DMS53 treated with DMSO at 0.1 percent for 48 hours (cell line): ENCODE data around the gene OR2H2.

Experiments
- DNase-seq: peaks from one replicate; lab custom pipeline; 2025; ENCODE audit not compliant: unreplicated experiment; lab: John Stamatoyannopoulos, UW

The OR2H2 gene

GRCh38 chr6:29584821-29585220 lies at the start of gene OR2H2:
OR2H2 (plus strand) TSS chr6:29585121; CDS start chr6:29587945, 2,824 bp downstream.
- no peak for DNase-seq

GRCh38 chr6:29537714-29538403 lies 47.1 kb upstream of the OR2H2 start:
- no peak for DNase-seq

- no peak for DNase-seq
These were observed 37.3 kb upstream of the OR2H2 start for GRCh38 chr6:29547573-29547972.

- no peak for DNase-seq
These were observed 32.3 kb upstream of the OR2H2 start for GRCh38 chr6:29552512-29553051.

GRCh38 chr6:29553268-29554057 lies 31.5 kb upstream of the OR2H2 start:
- no peak for DNase-seq

GRCh38 chr6:29554764-29555163 lies 30.2 kb upstream of the OR2H2 start:
- DNase-seq, result no peak

- no peak for DNase-seq
These were observed 27.6 kb upstream of the OR2H2 start for GRCh38 chr6:29557320-29557719.

GRCh38 chr6:29558439-29559079 lies 26.4 kb upstream of the OR2H2 start:
- no peak for DNase-seq

- peak; percentile 9 for DNase-seq
These were observed 25.2 kb upstream of the OR2H2 start, which contains the start of gene UBD for GRCh38 chr6:29559524-29560287. UBD (minus strand) TSS chr6:29559732; CDS start chr6:29559701, 31 bp downstream.

- DNase-seq, result no peak
These were observed 23.8 kb upstream of the OR2H2 start for GRCh38 chr6:29561091-29561490.

GRCh38 chr6:29561606-29562181 lies 23.2 kb upstream of the OR2H2 start:
- DNase-seq, result no peak

- DNase-seq, result no peak
These were observed 21.4 kb upstream of the OR2H2 start for GRCh38 chr6:29563435-29563965.

- DNase-seq, result no peak
These were observed 20.0 kb upstream of the OR2H2 start for GRCh38 chr6:29564875-29565274.

GRCh38 chr6:29566856-29567255 lies 18.1 kb upstream of the OR2H2 start:
- DNase-seq, result no peak

GRCh38 chr6:29567541-29567940 lies 17.4 kb upstream of the OR2H2 start:
- no peak for DNase-seq

GRCh38 chr6:29567991-29568390 lies 16.9 kb upstream of the OR2H2 start:
- no peak for DNase-seq

GRCh38 chr6:29576056-29576455 lies 8.9 kb upstream of the OR2H2 start:
- DNase-seq, result no peak

GRCh38 chr6:29577544-29577943 lies 7.4 kb upstream of the OR2H2 start:
- no peak for DNase-seq

- peak; percentile 34 for DNase-seq
These were observed 4.6 kb downstream of the OR2H2 start for GRCh38 chr6:29589423-29590048.
